Measurements from ENCODE around the gene SMIM9. TPM values are rescaled to one million over a fixed set of nuclear protein-coding genes. Genes with fewer than 3 reads are reported as not detected.

Gene SMIM9
- total RNA-seq, 1 experiment from 2014 or later = not detected

DNA sequence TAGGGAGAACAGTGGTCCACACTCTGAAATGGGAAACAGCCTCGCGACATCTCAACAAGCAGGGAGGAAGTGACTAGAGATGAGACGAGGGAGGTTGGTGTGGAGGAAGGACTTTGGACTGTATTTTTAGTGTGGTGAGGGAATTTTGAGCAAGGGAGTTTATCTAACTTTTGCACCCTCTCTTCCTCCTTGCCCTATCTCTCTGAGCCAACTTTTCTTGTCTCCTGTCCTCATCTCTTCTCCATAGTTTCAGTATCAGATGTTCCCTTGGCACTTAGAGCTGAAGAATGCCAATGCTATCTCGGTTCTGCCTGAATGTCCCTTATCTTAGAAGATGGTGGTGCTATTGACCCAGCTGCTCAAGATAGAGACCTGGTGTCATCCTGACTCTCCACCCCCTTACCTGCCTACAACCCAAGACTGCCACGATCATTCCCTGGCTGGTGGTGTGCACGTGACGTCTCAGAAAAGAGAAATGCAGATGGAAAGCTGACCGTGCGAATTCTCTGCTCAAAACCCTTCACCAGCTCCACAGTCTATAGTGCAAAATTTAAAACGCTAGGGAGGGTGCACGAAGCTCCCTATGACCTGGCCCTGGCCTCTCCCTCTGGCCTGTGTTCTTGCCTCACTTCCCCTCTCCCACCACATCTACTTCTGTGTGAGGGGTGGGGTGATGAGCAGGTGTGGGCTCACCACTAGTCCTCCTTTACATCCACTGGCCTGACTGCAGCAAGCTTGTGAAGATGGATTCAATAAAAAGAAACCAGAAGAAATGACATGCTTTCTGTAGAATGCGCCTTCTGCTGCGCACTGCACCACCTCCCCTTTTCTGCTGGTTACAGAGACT is 50.1 kb downstream of the SMIM9 start:
- DNase-seq (ENCODE audit: low read depth) = no peak

DNA sequence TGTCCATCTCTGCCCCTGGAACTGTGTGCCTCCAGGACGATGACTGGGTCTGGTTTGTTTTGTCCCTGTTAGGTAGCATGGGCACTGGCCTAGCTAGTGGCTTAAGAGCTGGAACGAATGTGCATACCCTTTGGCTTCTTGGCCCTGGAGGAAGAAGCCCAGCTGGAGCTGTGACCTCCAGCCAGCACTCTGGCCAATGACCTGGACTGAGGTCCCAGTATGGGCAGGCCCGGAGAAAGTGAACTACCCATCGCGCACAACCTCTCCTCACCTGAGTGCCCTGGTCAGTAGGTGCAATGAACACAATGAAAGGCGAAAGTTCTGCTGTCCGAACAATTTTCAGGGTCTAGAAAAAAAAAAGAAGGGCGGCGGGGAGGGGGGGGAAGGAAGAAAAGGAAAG is 53.5 kb downstream of the SMIM9 start:
- no peak for DNase-seq (ENCODE audit: low read depth)

DNA sequence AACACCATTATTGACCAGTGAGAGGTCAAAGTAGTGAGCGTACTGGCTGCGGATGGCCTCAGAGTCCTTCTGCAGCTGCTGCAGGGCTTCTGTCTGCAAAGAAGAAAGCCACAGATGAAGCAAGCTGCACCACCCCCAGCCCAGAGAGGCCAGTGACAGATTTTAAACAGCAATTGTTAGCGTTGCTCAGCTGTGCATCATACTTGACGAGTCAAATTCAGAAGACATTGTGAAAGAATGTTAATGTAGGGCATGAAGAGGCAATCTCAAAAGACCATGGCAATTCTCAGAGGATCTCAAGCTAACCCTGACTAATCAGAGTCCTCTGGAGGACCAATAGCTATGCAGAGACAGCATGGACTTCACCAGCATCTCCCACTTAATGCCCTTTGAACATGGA is 55.2 kb downstream of the SMIM9 start:
- no peak for DNase-seq (ENCODE audit: low read depth)

GRCh38 chrX:154776753-154777152 is 57.7 kb downstream of the SMIM9 start:
- DNase-seq (ENCODE audit: low read depth) = no peak

- no peak for DNase-seq (ENCODE audit: low read depth)
These were observed 58.8 kb downstream of the SMIM9 start for GRCh38 chrX:154775419-154776349.

GRCh38 chrX:154774622-154775021 is 59.8 kb downstream of the SMIM9 start:
- no peak for DNase-seq (ENCODE audit: low read depth)

Other genes with a start within 250 kb of the SMIM9 start
- gene CTAG1A, start 249.5 kb downstream of the SMIM9 start, total RNA-seq (2014; rRNA removed; shearing (Covaris generic)) = 130 and 312 TPM in 2 replicates
- 11.9 and 128 TPM in 2 replicates for gene CTAG1B, start 215.4 kb downstream of the SMIM9 start, total RNA-seq (2014; rRNA removed; shearing (Covaris generic))
- gene CTAG2, start 181.1 kb downstream of the SMIM9 start, total RNA-seq (2014; rRNA removed; shearing (Covaris generic)) = 633 and 765 TPM in 2 replicates
- gene GAB3, start 83.6 kb downstream of the SMIM9 start, total RNA-seq (2014; rRNA removed; shearing (Covaris generic)) = 6.9 and 17.5 TPM in 2 replicates
- gene DKC1, start 71.8 kb downstream of the SMIM9 start, total RNA-seq (2014; rRNA removed; shearing (Covaris generic)) = 62.2 and 74.3 TPM in 2 replicates
- 17.4 and 21.6 TPM in 2 replicates for gene MPP1, start 29.2 kb downstream of the SMIM9 start, total RNA-seq (2014; rRNA removed; shearing (Covaris generic))
- gene F8A1, start 51.7 kb upstream of the SMIM9 start, total RNA-seq (2014; rRNA removed; shearing (Covaris generic)) = 2.7 and 6.7 TPM in 2 replicates
- gene F8, start 188.1 kb upstream of the SMIM9 start, total RNA-seq (2014; rRNA removed; shearing (Covaris generic)) = 0.33 and 0.69 TPM in 2 replicates
- 44.9 and 46.5 TPM in 2 replicates for gene FUNDC2, start 192.2 kb upstream of the SMIM9 start, total RNA-seq (2014; rRNA removed; shearing (Covaris generic))
- 10.0 and 12.5 TPM in 2 replicates for gene CMC4, start 236.5 kb upstream of the SMIM9 start, total RNA-seq (2014; rRNA removed; shearing (Covaris generic))
- 2.9 and 10.0 TPM in 2 replicates for gene MTCP1, start 236.5 kb upstream of the SMIM9 start, total RNA-seq (2014; rRNA removed; shearing (Covaris generic))
- gene BRCC3, start 236.8 kb upstream of the SMIM9 start, total RNA-seq (2014; rRNA removed; shearing (Covaris generic)) = 15.0 and 16.2 TPM in 2 replicates